H9 (cell line): ENCODE measurements around the gene ADAMTS2. TPM values are rescaled to one million over a fixed set of nuclear protein-coding genes. Genes with fewer than 3 reads are reported as not detected.

Source experiments
- DNase-seq: peaks from one replicate; pipeline ENCODE4 v3.0.0-alpha.2; 2017
- H2AFZ ChIP-seq: one replicate; pipeline ENCODE4 v1.6.1; 2013; ENCODE audit warnings: mild to moderate bottlenecking, low read length, control low read depth, moderate library complexity
- H2AK5ac ChIP-seq: 2 replicates; pipeline ENCODE4 v1.6.1; 2013; ENCODE audit warnings: low read length, control low read depth, mixed read lengths; ENCODE audit not compliant: insufficient read length
- H2BK120ac ChIP-seq: one replicate; pipeline ENCODE4 v1.6.1; 2013; ENCODE audit warnings: low read depth, mild to moderate bottlenecking, low read length, control low read depth, inconsistent platforms; ENCODE audit not compliant: poor library complexity, severe bottlenecking
- H2BK12ac ChIP-seq: 2 replicates; pipeline ENCODE4 v1.6.1; 2013; ENCODE audit warnings: low read length, control low read depth, mixed read lengths, low read depth; ENCODE audit not compliant: insufficient read length
- H2BK15ac ChIP-seq: 2 replicates; pipeline ENCODE4 v1.6.1; 2013; ENCODE audit warnings: low read depth, low read length, control low read depth
- H2BK20ac ChIP-seq: one replicate; pipeline ENCODE4 v1.6.1; 2013; ENCODE audit warnings: low read depth, mild to moderate bottlenecking, low read length, control low read depth, inconsistent platforms; ENCODE audit not compliant: poor library complexity, severe bottlenecking
- H2BK5ac ChIP-seq: 2 replicates; pipeline ENCODE4 v1.6.1; 2013; ENCODE audit warnings: low read length, control low read depth, mixed read lengths; ENCODE audit not compliant: insufficient read length
- H3K14ac ChIP-seq: 2 replicates; pipeline ENCODE4 v1.6.1; 2013; ENCODE audit warnings: low read length, control low read depth; ENCODE audit not compliant: insufficient read depth
- H3K18ac ChIP-seq: 2 replicates; pipeline ENCODE4 v1.6.1; 2013; ENCODE audit warnings: low read depth, mild to moderate bottlenecking, mixed read lengths, low read length, control low read depth; ENCODE audit not compliant: insufficient read length
- H3K23ac ChIP-seq: 2 replicates; pipeline ENCODE4 v1.6.1; 2013; ENCODE audit warnings: low read length, control low read depth, mixed read lengths, low read depth; ENCODE audit not compliant: insufficient read length
- H3K23me2 ChIP-seq: 2 replicates; pipeline ENCODE4 v1.6.1; 2013; ENCODE audit warnings: low read depth, mild to moderate bottlenecking, mixed read lengths, low read length, control low read depth; ENCODE audit not compliant: insufficient read length, poor library complexity, severe bottlenecking
- H3K27ac ChIP-seq: 2 replicates; pipeline ENCODE4 v1.5.1; 2013; ENCODE audit warnings: low read length, control low read depth, mixed read lengths, low read depth; ENCODE audit not compliant: insufficient read length
- H3K27me3 ChIP-seq: 2 replicates; pipeline ENCODE4 v1.6.1; 2013; ENCODE audit warnings: low read length, control low read depth, inconsistent platforms; ENCODE audit not compliant: insufficient read depth
- H3K4ac ChIP-seq: 2 replicates; pipeline ENCODE4 v1.6.1; 2013; ENCODE audit warnings: low read depth, mild to moderate bottlenecking, control low read depth, inconsistent platforms, low read length, moderate library complexity
- H3K4me1 ChIP-seq: 2 replicates; pipeline ENCODE4 v1.6.1; 2013; ENCODE audit warnings: low read length, control low read depth, inconsistent platforms; ENCODE audit not compliant: insufficient read depth
- H3K4me2 ChIP-seq: 2 replicates; pipeline ENCODE4 v1.6.1; 2013; ENCODE audit warnings: low read length, control low read depth, mixed read lengths; ENCODE audit not compliant: insufficient read length, insufficient read depth
- H3K56ac ChIP-seq: 2 replicates; pipeline ENCODE4 v1.6.1; 2013; ENCODE audit warnings: low read depth, mild to moderate bottlenecking, mixed read lengths, low read length, control low read depth; ENCODE audit not compliant: insufficient read length
- H3K79me1 ChIP-seq: 2 replicates; pipeline ENCODE4 v1.6.1; 2013; ENCODE audit warnings: low read depth, mild to moderate bottlenecking, moderate library complexity, low read length, control low read depth, inconsistent platforms; ENCODE audit not compliant: insufficient read depth, poor library complexity, severe bottlenecking
- H3K79me2 ChIP-seq: 2 replicates; pipeline ENCODE4 v1.6.1; 2013; ENCODE audit warnings: low read length, control low read depth, inconsistent platforms; ENCODE audit not compliant: insufficient read depth
- H3K9ac ChIP-seq: 2 replicates; pipeline ENCODE4 v1.6.1; 2013; ENCODE audit warnings: low read length, control low read depth, mixed read lengths; ENCODE audit not compliant: insufficient read length; ENCODE audit errors: extremely low read depth
- H3K9me3 ChIP-seq: one replicate; pipeline ENCODE4 v1.6.1; 2013; ENCODE audit warnings: low read depth, low read length, inconsistent platforms; ENCODE audit not compliant: control insufficient read depth
- H3T11ph ChIP-seq: one replicate; pipeline ENCODE4 v1.6.1; 2013; ENCODE audit warnings: mild to moderate bottlenecking, low read length, control low read depth, inconsistent platforms
- H4K20me1 ChIP-seq: one replicate; pipeline ENCODE4 v1.6.1; 2013; ENCODE audit not compliant: control insufficient read depth, insufficient read length, insufficient read depth
- H4K5ac ChIP-seq: 2 replicates; pipeline ENCODE4 v1.6.1; 2013; ENCODE audit warnings: low read depth, mild to moderate bottlenecking, mixed read lengths, low read length, control low read depth; ENCODE audit not compliant: insufficient read length
- H4K8ac ChIP-seq: replicated peaks from 2 replicates; pipeline ENCODE4 v1.6.1; 2013; ENCODE audit warnings: low read length, control low read depth, mixed read lengths, low read depth; ENCODE audit not compliant: insufficient read length
- H4K91ac ChIP-seq: 2 replicates; pipeline ENCODE4 v1.6.1; 2013; ENCODE audit warnings: low read depth, mild to moderate bottlenecking, moderate library complexity, mixed read lengths, low read length, control low read depth; ENCODE audit not compliant: insufficient read length
- H3K27ac Mint-ChIP-seq, 3 experiments: 2 replicates in 2 of 3; 3 replicates in 1 of 3; pipeline ENCODE4 v1.8.0; 2020 to 2021; ENCODE audit warnings: mixed read lengths in 3 of 3, mild to moderate bottlenecking in 1 of 3, moderate library complexity in 1 of 3
- H3K27me3 Mint-ChIP-seq: 2 replicates; pipeline ENCODE4 v1.8.0; 2021; ENCODE audit warnings: low read depth, mild to moderate bottlenecking, moderate library complexity, mixed read lengths
- H3K36me3 Mint-ChIP-seq, 3 experiments: 2 replicates in 2 of 3; 3 replicates in 1 of 3; pipeline ENCODE4 v1.8.0; 2020 to 2021; ENCODE audit warnings: low read depth in 3 of 3, mixed read lengths in 3 of 3; ENCODE audit not compliant: insufficient read depth in 1 of 3
- H3K4me1 Mint-ChIP-seq, 2 experiments: 2 replicates each; pipeline ENCODE4 v1.8.0; 2020; ENCODE audit warnings: mixed read lengths in 2 of 2
- H3K4me3 Mint-ChIP-seq, 2 experiments: 2 replicates in 1 of 2; 3 replicates in 1 of 2; pipeline ENCODE4 v1.8.0; 2020 to 2021; ENCODE audit warnings: mild to moderate bottlenecking in 2 of 2, mixed read lengths in 2 of 2, moderate library complexity in 1 of 2
- H3K9me3 Mint-ChIP-seq, 2 experiments: 2 replicates in 1 of 2; 3 replicates in 1 of 2; pipeline ENCODE4 v1.8.0; 2020; ENCODE audit warnings: mild to moderate bottlenecking in 2 of 2, mixed read lengths in 2 of 2, moderate library complexity in 1 of 2
- CTCF ChIP-seq: fragments of 200-600 bp; sonication (generic); conservative IDR thresholded peaks from 3 replicates; pipeline ENCODE4 v1.8.0; 2021; ENCODE audit warnings: antibody characterized with exemption, mild to moderate bottlenecking
- WGBS: extraction: QIAGEN DNeasy Blood & Tissue Kit; methylation state at CpG from one replicate; pipeline ENCODE4 v1.1.7; 2013; ENCODE audit warnings: missing lambda C conversion rate, low lambda C conversion rate, mixed read lengths; ENCODE audit not compliant: insufficient read length; ENCODE audit errors: extremely low coverage; 5-methylcytosine and 5-hydroxymethylcytosine counted together
- total RNA-seq: library from RNA; stranded (reverse); gene quantifications from 2 replicates; pipeline ENCODE4 v1.2.1, GENCODE V29; 2021

ADAMTS2 gene
- total RNA-seq, 1 experiment from 2014 or later: 5.4 TPM

- H3K9ac ChIP-seq: no peak overlapping the region
- WGBS: no CpG with 5 or more reads among the region's 23 CpGs
- no peak overlapping the region for H3K27ac ChIP-seq
- no peak overlapping the region for H2BK15ac ChIP-seq
- H2BK120ac ChIP-seq: no peak overlapping the region
- peaks cover 17 to 29% of the 10 kb centered on the region in 2 experiments for H3K4me1 Mint-ChIP-seq
- no peaks in the 10 kb centered on the region for H3K79me2 ChIP-seq
- no peak overlapping the region for H3K4me2 ChIP-seq
- no peak for TF ChIP-seq CTCF
- no peaks in the 10 kb centered on the region for H3K27me3 ChIP-seq
- no peak overlapping the region for H3K14ac ChIP-seq
- peak; percentile 28 for DNase-seq
- no peaks in the 10 kb centered on the region for H3K9me3 ChIP-seq
- H2BK12ac ChIP-seq: no peak overlapping the region
- no peak overlapping the region for H2AFZ ChIP-seq
- no peaks in the 10 kb centered on the region for H3K9me3 Mint-ChIP-seq
- H3K23ac ChIP-seq: no peak overlapping the region
- H4K5ac ChIP-seq: no peak overlapping the region
- no peak overlapping the region for H3K4ac ChIP-seq
- no peak overlapping the region for H3K18ac ChIP-seq
- no peak overlapping the region for H4K8ac ChIP-seq
- no peak overlapping the region for H3T11ph ChIP-seq
- H2BK20ac ChIP-seq: no peak overlapping the region
- no peaks in the 10 kb centered on the region for H3K79me1 ChIP-seq
- no peaks in the 10 kb centered on the region; the same call in none of the 2 replicates for H3K27me3 Mint-ChIP-seq
- H2AK5ac ChIP-seq: no peak overlapping the region
- no peaks in the 10 kb centered on the region for H4K20me1 ChIP-seq
- no peaks in the 10 kb centered on the region for H3K23me2 ChIP-seq
- H3K36me3 Mint-ChIP-seq: no peaks in the 10 kb centered on the region
- peak overlapping the region in 1 of 3 experiments; percentile 44; a peak in 2 of 7 replicates for H3K27ac Mint-ChIP-seq
- no peak overlapping the region for H4K91ac ChIP-seq
- H2BK5ac ChIP-seq: no peak overlapping the region
- H3K56ac ChIP-seq: no peak overlapping the region
- H3K4me1 ChIP-seq: no peaks in the 10 kb centered on the region
- H3K4me3 Mint-ChIP-seq: no peak overlapping the region
Observed at GRCh38 chr5:179263391-179264052, 81.7 kb downstream of the ADAMTS2 start.
